Nephron (organoid): ENCODE measurements around the gene GNAT2.

Source experiments
- H3K27ac Mint-ChIP-seq, 3 experiments: 2 replicates each; pipeline ENCODE4 v1.8.0; 2020; ENCODE audit warnings: mixed read lengths in 3 of 3, mild to moderate bottlenecking in 2 of 3, moderate library complexity in 1 of 3
- H3K27me3 Mint-ChIP-seq: 2 replicates; pipeline ENCODE4 v1.8.0; 2021; ENCODE audit warnings: low read depth, mild to moderate bottlenecking, moderate library complexity, mixed read lengths
- H3K36me3 Mint-ChIP-seq: 2 replicates; pipeline ENCODE4 v1.8.0; 2020; ENCODE audit warnings: low read depth, mixed read lengths
- H3K4me1 Mint-ChIP-seq: 2 replicates; pipeline ENCODE4 v1.8.0; 2020; ENCODE audit warnings: mixed read lengths
- H3K4me3 Mint-ChIP-seq, 3 experiments: 2 replicates each; pipeline ENCODE4 v1.8.0; 2020; ENCODE audit warnings: mild to moderate bottlenecking in 3 of 3, mixed read lengths in 3 of 3, moderate library complexity in 2 of 3
- H3K9me3 Mint-ChIP-seq: 2 replicates; pipeline ENCODE4 v1.8.0; 2020; ENCODE audit warnings: mixed read lengths
- CTCF ChIP-seq, 3 experiments: fragments of 200-600 bp; sonication (generic); IDR thresholded peaks; one replicate each; pipeline ENCODE4 v1.5.0; 2021; ENCODE audit warnings: antibody characterized with exemption in 3 of 3; ENCODE audit not compliant: unreplicated experiment in 3 of 3

Gene GNAT2

GRCh38 chr1:109649491-109649914 lies 30.1 kb upstream of the GNAT2 start:
- peaks cover 3% of the 10 kb centered on the region for H3K9me3 Mint-ChIP-seq
- H3K27ac Mint-ChIP-seq: peak overlapping the region in 2 of 3 experiments; percentile 71 to 75
- H3K4me3 Mint-ChIP-seq: peak overlapping the region in 2 of 3 experiments; percentile 46 to 68
- peaks cover 23% of the 10 kb centered on the region for H3K4me1 Mint-ChIP-seq
- peak; percentile 14 to 29 (median 28) for TF ChIP-seq CTCF (IDR thresholded peaks at IDR 0.05; ENCODE audit: unreplicated experiment in 3 of 3)
- H3K27me3 Mint-ChIP-seq: peaks cover 26% of the 10 kb centered on the region
- H3K36me3 Mint-ChIP-seq: no peaks in the 10 kb centered on the region

- no peak for TF ChIP-seq CTCF (IDR thresholded peaks at IDR 0.05; ENCODE audit: unreplicated experiment in 3 of 3)
- H3K4me3 Mint-ChIP-seq: no peak overlapping the region
- no peaks in the 10 kb centered on the region for H3K36me3 Mint-ChIP-seq
Observed at GRCh38 chr1:109644670-109645069, 25.3 kb upstream of the GNAT2 start.

GRCh38 chr1:109643385-109644230 lies 24.2 kb upstream of the GNAT2 start:
- Mint-ChIP-seq H3K4me3 (no peak overlapping the region), H3K27ac (no peak overlapping the region), H3K9me3 (peaks cover 3% of the 10 kb centered on the region), H3K4me1 (peaks cover 13% of the 10 kb centered on the region), H3K36me3 (no peaks in the 10 kb centered on the region), H3K27me3 (peaks cover 5% of the 10 kb centered on the region)
- TF ChIP-seq CTCF (IDR thresholded peaks at IDR 0.05; ENCODE audit: unreplicated experiment in 3 of 3): peak; percentile 76 to 85 (median 84)

More at GRCh38 chr1:109644670-109645069, 25.3 kb upstream of the GNAT2 start:
- Mint-ChIP-seq H3K9me3 (peaks cover 3% of the 10 kb centered on the region), H3K27ac (peak overlapping the region; percentile 32 to 68 (median 63)), H3K4me1 (peaks cover 18% of the 10 kb centered on the region), H3K27me3 (peaks cover 4% of the 10 kb centered on the region)

GRCh38 chr1:109642626-109643025 lies 23.2 kb upstream of the GNAT2 start:
- Mint-ChIP-seq H3K27ac (no peak overlapping the region), H3K36me3 (no peaks in the 10 kb centered on the region), H3K9me3 (peaks cover 3% of the 10 kb centered on the region), H3K27me3 (peaks cover 7% of the 10 kb centered on the region), H3K4me3 (no peak overlapping the region), H3K4me1 (peaks cover 18% of the 10 kb centered on the region)
- no peak for TF ChIP-seq CTCF (IDR thresholded peaks at IDR 0.05; ENCODE audit: unreplicated experiment in 3 of 3)

GRCh38 chr1:109641861-109642260 lies 22.4 kb upstream of the GNAT2 start:
- Mint-ChIP-seq H3K9me3 (peaks cover 3% of the 10 kb centered on the region), H3K4me3 (no peak overlapping the region), H3K4me1 (peaks cover 18% of the 10 kb centered on the region), H3K36me3 (no peaks in the 10 kb centered on the region), H3K27me3 (peaks cover 7% of the 10 kb centered on the region), H3K27ac (no peak overlapping the region)
- TF ChIP-seq CTCF (IDR thresholded peaks at IDR 0.05; ENCODE audit: unreplicated experiment in 3 of 3): no peak
